AG10803 (cell line): ENCODE data around the gene NCK1.

Experiments
- DNase-seq: peaks from one replicate; pipeline ENCODE4 v3.0.0; 2010; ENCODE audit warnings: low read depth
- H3K4me3 ChIP-seq: 2 replicates; pipeline ENCODE4 v1.5.1; 2011; ENCODE audit warnings: mild to moderate bottlenecking, low read length, control low read depth
- TF ChIP-seq, protein P1 (sequence below): conservative IDR thresholded peaks from 2 replicates; pipeline ENCODE4 v1.5.1; 2011; ENCODE audit warnings: mild to moderate bottlenecking, low read length, control low read depth, inconsistent platforms

The NCK1 gene

DNA sequence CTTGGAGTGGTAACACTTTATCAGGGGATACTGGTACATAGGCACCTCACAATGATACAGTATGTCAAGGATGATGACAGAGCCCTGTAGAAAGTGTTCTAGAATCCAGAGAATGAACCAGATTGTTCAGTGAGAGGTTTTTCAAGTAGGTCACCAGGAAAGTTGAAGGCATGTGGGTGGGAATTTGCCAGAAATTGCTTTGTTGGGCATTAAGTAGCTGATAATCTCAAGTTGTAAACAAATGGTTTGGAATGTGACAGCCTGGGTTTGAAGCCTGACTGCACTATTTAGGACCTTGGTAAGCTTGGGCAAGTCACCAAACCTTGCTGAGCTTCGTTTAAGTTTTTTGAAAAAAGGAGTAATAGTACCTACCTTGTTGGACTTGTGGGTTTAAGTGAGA is 30.5 kb upstream of the NCK1 start:
- H3K4me3 ChIP-seq = no peak overlapping the region
- TF ChIP-seq, protein P1, sequence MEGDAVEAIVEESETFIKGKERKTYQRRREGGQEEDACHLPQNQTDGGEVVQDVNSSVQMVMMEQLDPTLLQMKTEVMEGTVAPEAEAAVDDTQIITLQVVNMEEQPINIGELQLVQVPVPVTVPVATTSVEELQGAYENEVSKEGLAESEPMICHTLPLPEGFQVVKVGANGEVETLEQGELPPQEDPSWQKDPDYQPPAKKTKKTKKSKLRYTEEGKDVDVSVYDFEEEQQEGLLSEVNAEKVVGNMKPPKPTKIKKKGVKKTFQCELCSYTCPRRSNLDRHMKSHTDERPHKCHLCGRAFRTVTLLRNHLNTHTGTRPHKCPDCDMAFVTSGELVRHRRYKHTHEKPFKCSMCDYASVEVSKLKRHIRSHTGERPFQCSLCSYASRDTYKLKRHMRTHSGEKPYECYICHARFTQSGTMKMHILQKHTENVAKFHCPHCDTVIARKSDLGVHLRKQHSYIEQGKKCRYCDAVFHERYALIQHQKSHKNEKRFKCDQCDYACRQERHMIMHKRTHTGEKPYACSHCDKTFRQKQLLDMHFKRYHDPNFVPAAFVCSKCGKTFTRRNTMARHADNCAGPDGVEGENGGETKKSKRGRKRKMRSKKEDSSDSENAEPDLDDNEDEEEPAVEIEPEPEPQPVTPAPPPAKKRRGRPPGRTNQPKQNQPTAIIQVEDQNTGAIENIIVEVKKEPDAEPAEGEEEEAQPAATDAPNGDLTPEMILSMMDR = no peak
- DNase-seq = no peak

DNA sequence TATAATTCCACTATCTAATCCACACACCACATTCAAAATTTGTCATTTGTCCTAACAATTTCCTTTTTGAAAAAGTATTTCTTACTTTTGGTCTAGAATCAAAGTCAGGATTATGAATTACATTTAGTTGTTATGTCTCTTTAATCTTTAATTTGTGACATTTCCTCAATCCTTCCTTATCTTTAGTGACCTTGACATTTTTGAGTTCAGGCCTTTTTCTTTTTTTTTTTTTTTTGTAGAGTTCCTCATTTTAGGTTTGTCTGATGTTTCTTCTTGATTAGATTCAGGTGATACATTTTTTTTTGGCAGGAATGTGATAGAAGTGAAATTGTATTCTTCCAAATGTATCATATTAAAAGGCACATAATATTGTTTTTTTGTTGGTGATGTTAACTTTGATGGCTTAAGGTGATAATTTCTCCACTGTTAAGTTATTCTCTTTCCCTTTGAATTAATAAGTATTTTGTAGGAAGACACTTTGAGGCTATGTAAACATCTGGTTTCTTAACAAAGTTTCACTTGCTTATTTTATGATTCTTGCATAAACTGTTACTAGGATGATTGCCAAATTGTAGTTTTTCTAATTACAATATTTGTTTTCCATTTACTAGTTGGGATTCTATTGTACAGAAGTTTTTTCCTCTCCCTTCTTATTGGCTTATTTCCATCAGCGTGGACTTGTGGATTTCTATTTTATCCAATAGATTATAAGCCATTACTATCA is 26.8 kb upstream of the NCK1 start:
- no peak for DNase-seq
- no peak overlapping the region for H3K4me3 ChIP-seq
- TF ChIP-seq, protein P1 = no peak

DNA sequence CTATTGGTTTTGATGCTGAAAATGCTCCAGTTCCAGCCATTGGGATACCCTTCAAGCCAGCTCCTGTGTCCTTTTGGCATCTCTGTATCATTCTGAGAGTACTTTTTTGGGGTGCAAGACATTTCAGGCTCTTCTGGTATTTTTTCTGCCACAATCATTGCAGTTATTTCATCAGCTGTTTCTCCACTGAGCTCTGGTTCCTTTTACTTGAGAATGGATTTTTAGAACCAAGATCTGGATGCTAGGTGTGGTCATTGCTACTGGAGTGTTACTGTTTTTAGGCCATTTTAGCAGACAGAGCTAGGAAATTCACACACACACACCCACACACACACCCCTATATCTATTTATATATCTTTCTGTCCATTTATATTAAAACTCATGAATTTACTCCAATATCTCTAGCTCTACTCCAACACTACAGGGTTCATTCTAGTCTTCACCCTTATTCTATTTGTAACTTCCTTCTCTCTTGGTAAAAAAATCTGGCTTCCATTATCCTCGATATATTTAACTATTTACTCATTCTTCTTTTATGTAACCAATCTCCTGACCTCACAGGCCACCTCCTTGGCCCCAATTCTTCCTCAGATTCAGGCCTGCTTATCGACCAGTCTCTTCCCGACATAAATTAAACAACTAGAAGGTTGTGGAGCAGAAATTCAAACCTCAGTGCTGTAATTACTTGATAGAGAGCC is 26.0 kb upstream of the NCK1 start:
- H3K4me3 ChIP-seq = no peak overlapping the region
- TF ChIP-seq, protein P1 = no peak

DNA sequence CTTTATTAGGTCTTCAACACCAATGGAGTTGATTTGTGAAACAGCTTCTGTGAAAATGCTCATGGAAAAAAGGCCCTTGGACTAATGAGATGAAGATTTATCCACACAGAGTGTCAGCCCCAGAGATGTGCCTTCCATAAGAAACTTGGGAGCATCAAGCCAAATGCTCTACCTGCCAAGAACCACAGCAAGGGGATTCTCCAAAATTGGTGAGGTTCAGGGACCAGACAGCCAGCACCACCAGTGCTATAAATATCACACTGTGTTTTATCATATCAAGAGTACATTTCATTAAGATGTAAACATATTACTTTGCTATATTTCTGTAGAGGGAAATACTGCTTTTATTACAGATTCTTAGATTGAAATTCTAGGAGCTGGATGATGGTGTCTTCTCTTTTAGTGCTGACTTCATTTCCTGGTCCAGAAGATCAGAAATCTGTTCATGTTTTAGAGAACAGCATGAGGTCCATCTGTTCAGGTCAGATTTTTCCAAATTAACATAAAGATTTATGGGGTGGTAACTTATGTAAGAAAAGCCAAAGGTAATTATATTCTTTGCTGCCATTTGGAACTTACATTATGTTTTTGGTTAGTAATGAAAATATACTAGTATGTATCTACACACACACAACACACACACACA is 25.4 kb upstream of the NCK1 start:
- TF ChIP-seq, protein P1 = no peak
- no peak for DNase-seq

More for the DNA sequence above, 26.0 kb upstream of the NCK1 start:
- peak; percentile 62 for DNase-seq

DNA sequence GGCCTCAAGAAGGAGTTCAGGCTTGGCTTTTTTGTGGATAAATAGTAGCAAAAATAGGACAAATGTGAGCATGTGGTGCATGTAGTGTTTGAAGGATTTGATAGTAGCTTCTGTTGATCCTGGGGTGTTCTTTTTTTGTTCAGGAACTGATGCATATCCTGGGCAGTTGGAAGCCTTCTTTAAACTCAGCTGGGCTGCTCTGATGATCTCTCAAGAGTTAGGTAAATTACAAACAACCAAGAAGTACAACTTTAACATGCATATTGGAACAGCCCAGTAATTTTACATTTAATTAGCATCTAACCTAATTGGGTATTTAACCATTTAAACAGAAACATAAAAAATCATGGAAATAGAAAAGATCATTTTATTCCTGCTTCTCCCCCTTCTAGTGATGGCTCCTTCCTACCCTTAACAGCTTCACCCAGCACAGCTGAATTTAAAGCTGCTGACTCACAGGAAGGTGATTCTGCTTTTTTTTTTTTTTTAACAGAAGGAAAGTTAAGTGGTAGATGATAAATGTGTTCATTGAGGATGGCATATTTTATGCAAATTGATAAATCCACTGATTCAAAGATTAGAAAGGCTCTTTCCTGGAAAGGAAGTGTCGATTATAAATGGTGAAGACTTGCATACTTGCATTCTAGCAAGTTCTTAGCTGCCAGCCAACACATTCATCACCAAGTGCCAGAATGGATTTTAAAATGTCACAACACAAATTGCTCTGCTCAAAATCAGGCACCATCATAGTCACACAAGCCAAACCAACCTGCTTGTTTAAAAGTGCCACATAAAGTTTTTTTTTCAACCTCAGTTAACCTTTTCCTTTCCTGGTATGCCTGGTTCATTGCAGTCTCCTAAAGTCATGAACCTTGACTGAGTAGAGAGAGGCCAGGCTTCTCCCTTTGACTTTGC is 23.1 kb upstream of the NCK1 start:
- peak; percentile 60 for DNase-seq
- TF ChIP-seq, protein P1 = no peak
- H3K4me3 ChIP-seq = no peak overlapping the region

More for the DNA sequence above, 25.4 kb upstream of the NCK1 start:
- no peak overlapping the region for H3K4me3 ChIP-seq

DNA sequence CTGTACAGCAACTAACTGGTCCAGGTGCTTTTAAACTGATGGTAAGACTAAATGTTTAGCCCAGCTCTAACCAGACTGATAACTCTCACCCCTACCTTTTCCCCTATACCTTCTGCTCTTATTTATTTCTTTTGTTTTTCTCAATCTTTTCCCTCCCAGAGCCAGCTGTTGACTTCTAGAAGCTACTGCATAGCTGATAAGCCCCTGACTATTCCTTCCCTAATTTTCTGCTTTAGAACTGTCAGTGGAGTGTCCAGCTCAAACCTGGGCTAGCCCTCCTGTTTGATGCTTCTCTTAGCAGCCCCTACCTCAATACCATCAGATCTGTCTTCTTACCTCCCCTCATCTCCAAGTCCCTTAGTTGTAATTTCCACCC is 22.5 kb upstream of the NCK1 start:
- H3K4me3 ChIP-seq = no peak overlapping the region
- TF ChIP-seq, protein P1 = no peak
- no peak for DNase-seq
